ENCODE measurements around the gene CNNM4. TPM values are rescaled to one million over a fixed set of nuclear protein-coding genes. Genes with fewer than 3 reads are reported as not detected.
A peak's percentile ranks its signal among the peaks of the same experiment; 100 is the strongest.

CNNM4 gene
- total RNA-seq, 1 experiment from 2014 or later = 10.8 TPM

DNA sequence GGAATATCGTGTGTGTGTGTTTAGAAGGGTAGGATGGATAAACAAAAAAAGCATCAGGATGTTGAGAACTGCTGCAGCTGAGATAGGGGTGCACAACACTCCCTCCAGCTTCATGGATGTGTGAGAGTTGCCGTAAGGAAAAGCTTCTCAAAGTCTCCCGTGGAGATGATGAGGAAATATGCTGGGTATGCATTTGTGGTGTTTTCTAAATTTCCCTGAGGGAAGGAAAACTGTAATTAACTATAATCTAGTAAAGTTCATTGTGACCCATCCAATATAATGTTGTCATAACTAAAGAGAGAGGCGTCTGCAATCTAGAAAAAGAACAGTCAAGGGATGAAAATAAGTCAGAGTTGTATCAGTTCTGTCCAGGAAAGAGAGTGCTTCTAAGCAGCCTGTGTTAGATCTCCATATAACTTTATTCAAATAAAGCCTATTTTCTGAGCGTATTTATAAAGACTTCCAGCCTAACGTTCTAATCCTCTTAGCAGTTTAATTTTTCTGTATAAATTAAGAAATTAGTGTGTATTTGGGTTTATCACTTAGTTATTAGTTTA, 13.6 kb upstream of the CNNM4 start:
- H3K36me3 ChIP-seq (replicated peaks; ENCODE audit: control insufficient read depth, insufficient read depth, low read length) = no peaks in the 10 kb centered on the region
- no peaks in the 10 kb centered on the region for H3K27me3 ChIP-seq (ENCODE audit: control insufficient read depth, insufficient read depth, low read length)
- DNase-seq = no peak
- no peak overlapping the region for H3K4me3 ChIP-seq (ENCODE audit: insufficient read depth, low read depth, low read length)

DNA sequence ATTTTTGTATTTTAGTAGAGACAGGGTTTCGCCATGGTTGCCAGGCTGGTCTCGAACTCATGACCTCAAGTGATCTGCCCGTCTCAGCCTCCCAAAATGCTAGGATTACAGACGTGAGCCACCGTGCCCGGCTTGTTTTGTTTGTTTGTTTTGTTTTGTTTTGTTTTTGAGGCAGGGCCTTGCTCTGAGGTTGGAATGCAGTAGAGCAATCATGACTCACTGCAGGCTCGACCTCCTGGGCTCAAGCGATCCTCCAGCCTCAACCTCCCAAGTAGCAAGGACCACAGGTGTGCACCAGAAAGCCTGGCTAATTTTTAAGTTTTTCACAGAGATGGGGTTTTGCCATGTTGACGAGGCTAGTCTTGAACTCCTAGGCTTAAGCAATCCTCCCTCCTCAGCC, 8.9 kb upstream of the CNNM4 start:
- no peaks in the 10 kb centered on the region for H3K27me3 ChIP-seq (ENCODE audit: control insufficient read depth, insufficient read depth, low read length)
- H3K4me3 ChIP-seq (ENCODE audit: insufficient read depth, low read depth, low read length) = no peak overlapping the region
- no peak for DNase-seq
- H3K36me3 ChIP-seq (replicated peaks; ENCODE audit: control insufficient read depth, insufficient read depth, low read length) = no peaks in the 10 kb centered on the region

DNA sequence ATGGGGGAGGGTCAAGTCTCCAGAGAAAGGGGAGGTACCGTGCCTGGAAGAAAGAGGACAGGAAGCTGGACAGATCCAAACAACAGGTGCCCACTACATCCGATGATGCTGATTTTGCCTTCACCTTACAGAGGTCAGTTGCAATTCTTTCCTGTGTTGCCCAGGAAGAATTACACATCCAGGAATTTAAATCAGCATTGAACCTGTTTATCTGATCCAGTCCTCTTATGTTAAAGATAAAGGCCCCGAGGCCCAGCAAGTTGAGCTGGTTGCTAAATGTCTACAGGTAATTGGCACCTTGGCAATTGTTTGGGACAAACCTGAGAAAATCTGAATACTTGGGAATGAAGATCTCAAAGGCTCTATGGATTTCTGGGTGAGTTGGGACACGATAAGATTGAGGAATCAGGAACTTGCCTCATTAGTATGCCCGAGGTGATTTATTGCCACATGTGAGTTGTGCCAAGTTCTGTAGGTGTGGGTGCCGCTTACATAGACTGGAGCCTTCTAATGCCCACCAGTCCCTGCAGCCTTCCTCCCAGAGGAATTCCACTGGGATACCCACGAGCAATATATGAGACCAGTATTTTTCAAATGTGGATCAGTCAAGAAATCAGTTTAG, 6.9 kb upstream of the CNNM4 start:
- DNase-seq = no peak
- no peaks in the 10 kb centered on the region for H3K27me3 ChIP-seq (ENCODE audit: control insufficient read depth, insufficient read depth, low read length)
- H3K36me3 ChIP-seq (replicated peaks; ENCODE audit: control insufficient read depth, insufficient read depth, low read length) = no peaks in the 10 kb centered on the region
- H3K4me3 ChIP-seq (ENCODE audit: insufficient read depth, low read depth, low read length) = no peak overlapping the region

DNA sequence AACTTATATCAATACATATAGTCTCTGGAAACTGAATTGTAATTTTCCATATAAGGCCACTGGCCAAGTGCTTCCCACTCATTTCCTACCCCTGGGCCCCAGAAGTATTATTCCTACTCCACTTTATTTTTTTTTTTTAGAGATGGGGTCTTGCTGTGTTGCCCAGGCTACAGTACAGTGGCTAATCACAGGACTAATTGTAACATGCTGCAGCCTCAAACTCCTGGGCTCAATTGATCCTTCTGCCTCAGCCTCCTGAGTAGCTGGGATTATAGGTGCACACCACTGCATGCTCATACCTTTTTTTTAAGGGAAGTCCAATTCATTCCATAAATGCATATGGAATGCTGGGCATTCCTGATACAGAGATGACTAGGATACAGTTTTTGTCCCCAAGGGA, 6.4 kb upstream of the CNNM4 start:
- Histone ChIP-seq H3K4me3 (ENCODE audit: insufficient read depth, low read depth, low read length) (no peak overlapping the region), H3K36me3 (replicated peaks; ENCODE audit: control insufficient read depth, insufficient read depth, low read length) (no peaks in the 10 kb centered on the region), H3K27me3 (ENCODE audit: control insufficient read depth, insufficient read depth, low read length) (no peaks in the 10 kb centered on the region)
- DNase-seq = no peak

DNA sequence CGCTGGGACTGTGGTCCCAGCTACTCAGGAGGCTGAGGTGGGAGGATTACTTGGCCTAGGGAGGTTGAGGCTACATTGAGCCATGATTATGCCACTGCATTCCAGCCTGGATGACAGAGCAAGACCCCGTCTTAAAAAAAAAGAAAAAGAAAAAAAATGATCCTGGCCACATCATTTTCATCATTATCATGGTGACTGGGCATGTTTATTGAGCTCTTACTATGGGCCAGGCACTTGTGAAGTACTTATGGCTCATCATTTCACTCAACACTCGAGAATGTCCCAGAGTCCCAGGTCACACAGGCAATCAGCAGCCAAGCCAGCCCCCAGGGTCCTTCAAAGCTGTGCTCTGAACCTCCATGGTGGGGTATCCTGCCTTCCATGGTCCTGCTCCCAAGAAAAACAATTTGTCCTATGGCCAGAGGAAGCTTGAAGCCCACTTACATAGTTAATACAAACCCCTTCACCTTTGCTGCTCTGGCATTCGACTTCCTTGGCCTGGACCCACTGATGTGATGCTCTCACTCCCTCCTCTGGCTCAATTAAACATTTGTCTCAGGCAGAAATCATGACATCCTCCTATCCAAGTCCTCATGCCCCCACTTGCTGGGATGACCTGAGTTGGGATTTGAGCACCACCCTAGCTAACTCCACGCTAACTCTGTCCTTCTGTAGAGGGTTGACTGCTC, 3.8 kb upstream of the CNNM4 start:
- no peak for DNase-seq
- H3K4me3 ChIP-seq (ENCODE audit: insufficient read depth, low read depth, low read length) = no peak overlapping the region
- H3K27me3 ChIP-seq (ENCODE audit: control insufficient read depth, insufficient read depth, low read length) = peaks cover 4% of the 10 kb centered on the region
- no peaks in the 10 kb centered on the region for H3K36me3 ChIP-seq (replicated peaks; ENCODE audit: control insufficient read depth, insufficient read depth, low read length)

DNA sequence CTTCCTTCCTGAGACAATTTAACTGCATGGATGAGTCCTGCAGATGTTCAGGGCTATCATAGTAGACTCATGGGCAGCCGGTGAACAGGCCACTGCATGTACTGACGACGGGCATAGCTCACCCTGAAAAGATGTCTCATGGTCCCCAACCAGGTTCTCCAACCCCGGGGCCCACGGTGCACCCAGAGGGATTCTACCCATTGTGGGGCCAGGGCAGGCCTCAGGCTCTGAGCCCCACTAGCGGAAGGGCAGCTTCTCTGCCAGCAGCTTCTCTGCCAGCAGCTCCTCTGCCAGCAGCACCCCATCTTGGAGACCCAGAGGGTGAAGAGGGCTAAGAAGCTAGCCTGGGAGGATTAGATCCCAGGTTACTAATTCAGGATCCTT, 3.2 kb upstream of the CNNM4 start:
- peaks cover 4% of the 10 kb centered on the region for H3K27me3 ChIP-seq (ENCODE audit: control insufficient read depth, insufficient read depth, low read length)
- H3K36me3 ChIP-seq (replicated peaks; ENCODE audit: control insufficient read depth, insufficient read depth, low read length) = no peaks in the 10 kb centered on the region
- no peak for DNase-seq
- no peak overlapping the region for H3K4me3 ChIP-seq (ENCODE audit: insufficient read depth, low read depth, low read length)

DNA sequence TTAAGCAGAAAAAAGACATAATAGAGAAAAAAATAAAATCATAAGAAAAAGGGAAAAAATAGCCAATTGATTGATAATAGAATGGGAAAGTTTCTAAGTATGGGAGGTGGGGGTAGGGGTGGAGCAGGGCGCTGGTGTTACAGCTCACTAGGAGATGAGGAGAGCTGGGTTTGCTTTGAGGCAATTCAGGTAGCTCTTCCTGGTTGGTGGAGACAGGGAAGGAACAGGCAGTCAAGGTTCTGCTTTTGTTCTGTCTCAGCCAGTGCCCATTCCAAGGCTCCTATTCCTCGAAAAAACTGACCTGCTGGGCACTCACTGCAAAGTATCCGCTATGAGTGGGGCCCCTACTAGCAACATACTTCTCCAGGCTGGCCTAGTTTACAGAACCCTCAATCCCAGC, 1.7 kb upstream of the CNNM4 start:
- peaks cover 4% of the 10 kb centered on the region for H3K27me3 ChIP-seq (ENCODE audit: control insufficient read depth, insufficient read depth, low read length)
- H3K36me3 ChIP-seq (replicated peaks; ENCODE audit: control insufficient read depth, insufficient read depth, low read length) = no peaks in the 10 kb centered on the region
- no peak for DNase-seq
- no peak overlapping the region for H3K4me3 ChIP-seq (ENCODE audit: insufficient read depth, low read depth, low read length)

DNA sequence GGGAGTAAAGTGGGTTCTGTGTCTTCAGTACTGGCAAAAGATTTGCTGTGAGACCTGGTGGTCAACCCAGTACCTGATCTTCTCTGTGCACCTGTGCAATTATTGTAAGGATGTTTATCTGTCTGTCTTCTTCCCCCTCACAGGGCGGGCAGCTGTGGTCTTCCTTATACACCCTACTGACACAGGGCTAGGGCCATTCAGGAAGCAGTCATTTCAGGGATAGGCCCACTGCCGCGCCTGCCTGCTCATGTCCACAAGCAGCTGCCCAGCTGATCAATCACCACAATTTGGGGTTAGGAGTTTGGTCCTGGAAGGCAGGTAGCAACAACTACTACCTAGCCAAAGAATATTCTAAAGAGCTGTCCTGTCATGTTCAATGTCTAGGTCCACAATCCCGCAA, 1.2 kb upstream of the CNNM4 start:
- no peak for DNase-seq
- Histone ChIP-seq H3K4me3 (ENCODE audit: insufficient read depth, low read depth, low read length) (no peak overlapping the region), H3K36me3 (replicated peaks; ENCODE audit: control insufficient read depth, insufficient read depth, low read length) (no peaks in the 10 kb centered on the region), H3K27me3 (ENCODE audit: control insufficient read depth, insufficient read depth, low read length) (peaks cover 4% of the 10 kb centered on the region)

DNA sequence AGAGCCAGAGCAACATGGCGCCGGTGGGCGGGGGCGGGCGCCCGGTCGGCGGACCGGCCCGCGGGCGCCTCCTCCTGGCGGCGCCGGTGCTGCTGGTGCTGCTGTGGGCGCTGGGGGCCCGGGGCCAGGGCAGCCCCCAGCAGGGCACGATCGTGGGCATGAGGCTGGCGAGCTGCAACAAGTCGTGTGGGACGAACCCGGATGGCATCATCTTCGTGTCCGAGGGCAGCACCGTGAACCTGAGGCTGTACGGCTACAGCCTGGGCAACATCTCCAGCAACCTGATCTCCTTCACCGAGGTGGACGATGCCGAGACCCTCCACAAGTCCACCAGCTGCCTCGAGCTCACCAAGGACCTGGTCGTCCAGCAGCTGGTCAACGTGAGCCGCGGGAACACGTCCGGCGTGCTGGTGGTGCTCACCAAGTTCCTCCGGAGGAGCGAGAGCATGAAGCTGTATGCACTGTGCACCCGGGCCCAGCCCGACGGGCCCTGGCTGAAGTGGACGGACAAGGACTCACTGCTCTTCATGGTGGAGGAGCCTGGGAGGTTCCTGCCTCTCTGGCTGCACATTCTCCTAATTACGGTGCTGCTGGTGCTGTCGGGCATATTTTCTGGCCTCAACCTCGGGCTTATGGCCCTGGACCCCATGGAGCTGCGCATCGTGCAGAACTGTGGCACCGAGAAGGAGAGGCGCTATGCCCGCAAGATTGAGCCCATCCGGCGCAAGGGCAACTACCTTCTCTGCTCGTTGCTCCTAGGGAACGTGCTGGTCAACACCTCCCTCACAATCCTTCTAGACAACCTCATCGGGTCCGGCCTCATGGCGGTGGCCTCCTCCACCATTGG, 507 bp downstream of the CNNM4 start:
- Histone ChIP-seq H3K4me3 (ENCODE audit: insufficient read depth, low read depth, low read length) (peak overlapping the region; percentile 69), H3K36me3 (replicated peaks; ENCODE audit: control insufficient read depth, insufficient read depth, low read length) (no peaks in the 10 kb centered on the region), H3K27me3 (ENCODE audit: control insufficient read depth, insufficient read depth, low read length) (peaks cover 4% of the 10 kb centered on the region)
- DNase-seq = no peak

DNA sequence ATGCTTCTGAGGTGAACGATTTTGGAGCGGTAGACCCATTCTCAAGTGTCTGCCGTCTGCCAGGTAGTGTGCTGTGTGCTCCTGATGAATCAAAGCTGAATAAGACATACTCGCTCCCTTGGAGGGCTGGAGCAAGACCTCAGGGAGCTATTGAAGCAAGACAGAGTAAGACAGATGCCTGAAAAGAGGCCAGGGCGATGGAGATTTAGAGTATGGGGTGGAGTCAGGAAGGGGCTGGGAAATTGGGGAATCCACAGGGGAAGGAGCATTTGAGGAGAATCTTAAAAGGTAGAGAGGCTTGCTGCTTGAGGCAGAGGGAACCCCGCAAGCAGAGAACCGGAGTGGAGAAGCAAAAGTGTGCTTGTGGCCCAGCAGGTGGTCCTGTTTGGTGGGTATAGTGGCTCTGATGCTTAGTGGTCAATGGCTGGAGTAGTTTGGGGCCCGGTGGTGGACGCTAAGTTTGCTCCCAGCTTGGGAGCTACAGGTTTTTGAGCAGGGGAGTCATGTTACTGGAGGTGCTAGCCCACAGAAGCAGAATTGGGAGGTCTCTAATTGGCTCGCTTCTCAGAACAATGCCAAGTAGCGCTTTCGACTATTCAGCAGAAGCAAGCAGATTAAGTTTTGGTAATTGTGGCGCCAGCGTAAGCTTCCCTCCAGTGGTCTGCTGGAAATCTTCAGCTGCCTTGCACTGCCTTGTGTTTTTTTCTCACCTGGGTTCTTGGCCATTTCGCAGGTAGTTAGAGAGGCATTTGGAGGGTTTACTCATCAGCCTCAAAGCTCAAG, 2.0 kb downstream of the CNNM4 start:
- H3K4me3 ChIP-seq (ENCODE audit: insufficient read depth, low read depth, low read length) = peak overlapping the region; percentile 32
- peak; percentile 73 for DNase-seq

DNA sequence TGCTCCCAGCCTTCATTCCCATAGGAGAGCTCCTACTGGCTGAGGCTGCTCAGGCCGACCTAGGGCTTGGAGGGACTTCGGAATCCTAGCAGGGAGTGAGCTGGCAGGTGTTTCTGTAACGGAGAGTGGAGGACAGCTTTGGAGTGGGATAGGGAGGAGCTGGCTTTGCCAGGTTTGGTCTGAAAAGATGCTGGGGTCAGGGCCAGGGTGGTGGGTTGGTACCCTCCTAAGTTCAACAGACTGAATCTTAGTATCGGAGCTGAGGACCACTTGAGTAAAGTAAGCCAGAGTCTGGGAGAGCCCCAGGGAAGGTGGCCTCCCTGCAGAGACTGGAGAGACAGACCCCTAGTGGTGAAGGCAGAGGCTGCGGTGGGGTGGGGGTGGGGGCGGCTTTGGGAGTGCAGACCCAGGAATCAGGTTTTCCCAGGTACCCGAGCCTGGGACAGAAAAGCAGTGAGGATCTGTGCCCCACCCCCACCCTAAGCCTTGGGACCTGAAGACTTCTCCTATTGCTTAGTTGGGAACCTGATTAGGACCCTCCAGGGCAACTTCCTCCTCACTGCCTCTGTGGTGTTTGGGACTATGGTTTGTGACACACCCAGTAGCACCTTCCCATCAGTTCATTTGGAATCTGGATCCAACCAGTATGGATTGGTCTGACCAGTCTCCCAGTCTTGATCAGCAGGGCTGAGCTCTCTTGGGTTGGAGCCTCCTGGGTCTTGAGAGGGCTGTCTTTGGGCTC, 3.0 kb downstream of the CNNM4 start:
- Histone ChIP-seq H3K27me3 (ENCODE audit: control insufficient read depth, insufficient read depth, low read length) (peaks cover 4% of the 10 kb centered on the region), H3K4me3 (ENCODE audit: insufficient read depth, low read depth, low read length) (peak overlapping the region; percentile 32), H3K36me3 (replicated peaks; ENCODE audit: control insufficient read depth, insufficient read depth, low read length) (no peaks in the 10 kb centered on the region)
- peak; percentile 76 for DNase-seq

More for the DNA sequence above, 2.0 kb downstream of the CNNM4 start:
- Histone ChIP-seq H3K27me3 (ENCODE audit: control insufficient read depth, insufficient read depth, low read length) (peaks cover 4% of the 10 kb centered on the region), H3K36me3 (replicated peaks; ENCODE audit: control insufficient read depth, insufficient read depth, low read length) (no peaks in the 10 kb centered on the region)

DNA sequence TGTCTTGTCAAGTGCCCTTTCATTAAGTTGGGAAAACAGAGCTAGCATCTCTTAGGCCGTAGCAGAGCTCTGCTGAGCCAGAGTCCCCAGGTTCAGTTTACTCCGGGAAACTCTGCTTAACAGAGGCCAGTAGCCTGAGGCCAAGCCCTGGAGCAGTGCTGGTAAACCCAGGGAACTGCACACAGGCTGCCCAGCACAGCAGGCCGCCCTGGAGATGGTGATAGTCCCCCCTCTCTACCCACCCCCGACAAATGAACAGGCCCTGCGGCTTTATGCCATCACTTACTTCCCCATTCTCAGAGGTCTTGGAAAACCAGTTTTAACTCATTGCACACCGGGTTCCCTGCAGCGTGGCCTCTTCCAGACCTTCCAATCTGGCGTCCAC, 3.5 kb downstream of the CNNM4 start:
- H3K27me3 ChIP-seq (ENCODE audit: control insufficient read depth, insufficient read depth, low read length) = peaks cover 4% of the 10 kb centered on the region
- peak overlapping the region; percentile 32; the same call in 1 of the 2 replicates for H3K4me3 ChIP-seq (ENCODE audit: insufficient read depth, low read depth, low read length)
- peak; percentile 52 for DNase-seq
- H3K36me3 ChIP-seq (replicated peaks; ENCODE audit: control insufficient read depth, insufficient read depth, low read length) = no peaks in the 10 kb centered on the region

DNA sequence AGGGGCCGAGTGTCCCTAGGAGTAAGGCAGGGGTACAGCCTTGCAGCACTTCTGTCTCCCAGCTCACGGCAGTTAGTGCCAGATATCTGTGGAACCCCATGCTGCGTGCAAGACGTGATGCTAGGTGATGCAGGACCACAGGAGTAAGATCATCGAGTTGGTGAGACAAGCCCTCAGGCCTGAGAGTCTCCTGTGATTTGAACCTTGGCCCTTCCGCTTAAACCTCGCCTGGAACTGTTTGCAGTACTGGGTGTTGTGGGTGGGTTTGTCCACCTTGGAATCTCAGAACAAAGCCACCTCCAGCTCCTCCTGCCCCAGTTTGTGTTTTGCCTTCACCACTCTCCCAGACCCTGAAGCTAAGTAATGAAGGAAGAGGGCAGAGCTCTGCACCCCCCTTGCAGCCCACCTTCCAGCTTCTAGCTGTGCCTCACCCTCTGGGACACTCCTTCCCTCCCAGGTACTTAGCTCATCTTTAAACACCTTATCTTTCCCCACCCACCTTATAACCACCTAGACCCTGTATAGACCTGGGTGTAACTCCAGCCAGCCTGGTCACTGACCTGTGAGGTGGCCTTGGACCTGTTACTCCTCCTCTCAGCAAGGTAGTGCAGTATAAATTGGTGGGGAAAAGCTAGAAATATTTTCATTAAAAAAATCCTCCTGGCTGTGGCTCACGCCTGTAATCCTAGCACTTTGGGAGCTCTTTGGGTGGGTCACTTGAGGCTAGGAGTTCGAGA, 6.6 kb downstream of the CNNM4 start:
- DNase-seq = peak; percentile 6
- no peak overlapping the region for H3K4me3 ChIP-seq (ENCODE audit: insufficient read depth, low read depth, low read length)

More for the DNA sequence above, 6.6 kb downstream of the CNNM4 start:
- no peaks in the 10 kb centered on the region for H3K36me3 ChIP-seq (replicated peaks; ENCODE audit: control insufficient read depth, insufficient read depth, low read length)
- no peaks in the 10 kb centered on the region for H3K27me3 ChIP-seq (ENCODE audit: control insufficient read depth, insufficient read depth, low read length)
